ENCODE data around the gene SKP1.

The SKP1 gene

GRCh38 chr5:134143431-134143830, 33.3 kb downstream of the SKP1 start:
- DNase-seq: no peak

DNA sequence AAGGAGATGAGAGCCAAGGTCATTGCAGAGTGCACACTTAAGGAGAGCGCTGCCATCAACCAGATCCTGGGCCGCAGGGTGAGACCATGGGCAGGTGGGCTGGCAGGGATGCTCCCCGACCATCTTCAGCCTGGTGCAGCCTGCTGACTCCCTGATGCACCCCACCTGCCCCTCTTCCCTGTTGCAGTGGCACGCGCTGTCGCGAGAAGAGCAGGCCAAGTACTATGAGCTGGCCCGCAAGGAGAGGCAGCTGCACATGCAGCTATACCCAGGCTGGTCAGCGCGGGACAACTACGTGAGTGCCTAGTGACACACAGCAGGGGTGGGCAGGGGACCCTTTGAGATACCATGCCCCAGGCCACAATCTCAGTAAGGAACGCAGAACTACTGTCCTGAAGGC, 33.9 kb downstream of the SKP1 start:
- DNase-seq: no peak

- DNase-seq: no peak
Observed at GRCh38 chr5:134142052-134142451, 34.7 kb downstream of the SKP1 start.

- DNase-seq: no peak
Observed at GRCh38 chr5:134141331-134142050, 35.3 kb downstream of the SKP1 start.

- no peak for DNase-seq
Observed at GRCh38 chr5:134140530-134141201, 36.1 kb downstream of the SKP1 start.

DNA sequence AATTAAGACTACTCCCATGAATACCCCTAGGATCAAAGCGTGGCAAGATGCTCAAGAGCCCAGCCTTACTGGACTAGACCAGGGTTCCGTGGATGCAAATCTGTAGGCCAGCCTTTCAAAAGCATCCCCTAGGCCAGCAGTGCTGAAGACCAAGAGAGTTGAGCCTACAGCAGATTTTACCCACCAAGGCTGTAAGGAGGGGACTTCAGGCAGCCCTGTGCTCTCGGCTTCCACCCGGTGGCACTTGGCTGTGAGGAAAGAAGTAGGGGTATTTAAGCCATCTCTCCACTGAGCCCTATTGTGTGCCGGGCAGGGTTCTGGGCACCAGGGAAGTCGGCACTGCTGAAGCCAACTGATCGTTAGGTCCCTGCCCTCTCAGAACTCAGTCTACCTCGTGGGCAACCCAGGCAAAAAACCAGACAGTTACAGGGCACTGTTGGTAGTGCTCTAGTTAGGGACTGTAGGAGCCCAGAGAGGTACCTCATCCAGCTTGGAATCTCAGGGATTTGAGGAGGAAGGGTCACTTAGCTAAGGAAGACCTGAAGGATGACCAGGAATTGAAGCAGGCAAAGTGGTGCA, 36.8 kb downstream of the SKP1 start:
- DNase-seq: no peak

- no peak for DNase-seq
Observed at GRCh38 chr5:134139377-134139851, 37.3 kb downstream of the SKP1 start.

DNA sequence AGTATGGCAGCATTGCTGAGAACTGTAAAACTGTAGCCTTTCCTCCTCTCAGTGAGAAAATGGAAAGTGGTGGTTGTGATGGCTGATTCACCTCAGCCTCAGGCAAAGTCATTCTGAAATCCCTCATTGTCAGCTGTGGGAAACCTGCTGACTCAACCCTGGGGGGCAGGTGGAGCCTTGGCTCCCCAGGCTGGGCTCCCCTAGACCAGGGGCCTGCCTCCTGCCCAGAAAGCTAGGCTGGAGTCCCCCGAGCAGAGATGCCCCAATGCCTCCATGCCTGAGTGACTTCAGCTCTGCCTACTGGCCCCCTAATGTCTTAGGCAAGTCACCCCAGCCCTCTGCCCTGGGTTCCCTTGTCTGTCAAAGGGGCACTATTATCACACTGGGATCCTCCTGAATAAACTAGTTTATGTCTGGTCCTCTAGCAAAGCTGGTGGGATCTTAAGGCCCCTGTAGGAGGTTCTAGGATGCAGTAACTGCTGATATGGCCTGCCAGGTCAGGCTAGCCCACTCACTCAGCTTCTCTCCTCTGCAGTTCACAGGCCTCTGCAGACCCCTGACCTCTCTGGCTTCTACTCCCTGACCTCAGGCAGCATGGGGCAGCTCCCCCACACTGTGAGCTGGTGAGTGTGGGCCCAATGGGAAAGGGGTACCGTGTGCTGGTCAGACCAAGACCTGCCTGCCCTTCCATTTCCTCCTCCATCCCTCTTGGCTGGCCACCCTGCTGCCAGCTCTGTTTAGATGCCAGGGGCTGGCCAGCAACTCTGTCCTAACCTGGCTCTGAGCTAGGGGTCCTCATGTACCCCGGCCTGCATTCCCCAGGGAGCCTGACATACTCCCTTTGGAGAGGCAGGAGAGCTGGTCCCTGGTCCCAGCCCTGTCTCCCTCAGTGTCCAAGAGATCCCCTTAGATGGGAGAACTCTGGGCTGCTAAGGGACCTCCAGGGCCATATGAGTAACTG, 38.1 kb downstream of the SKP1 start:
- DNase-seq: no peak

GRCh38 chr5:134136771-134137170, 40.0 kb downstream of the SKP1 start:
- no peak for DNase-seq

- DNase-seq: no peak
Observed at GRCh38 chr5:134136221-134136631, 40.5 kb downstream of the SKP1 start.

- DNase-seq: no peak
Observed at GRCh38 chr5:134135091-134135655, 41.6 kb downstream of the SKP1 start.

DNA sequence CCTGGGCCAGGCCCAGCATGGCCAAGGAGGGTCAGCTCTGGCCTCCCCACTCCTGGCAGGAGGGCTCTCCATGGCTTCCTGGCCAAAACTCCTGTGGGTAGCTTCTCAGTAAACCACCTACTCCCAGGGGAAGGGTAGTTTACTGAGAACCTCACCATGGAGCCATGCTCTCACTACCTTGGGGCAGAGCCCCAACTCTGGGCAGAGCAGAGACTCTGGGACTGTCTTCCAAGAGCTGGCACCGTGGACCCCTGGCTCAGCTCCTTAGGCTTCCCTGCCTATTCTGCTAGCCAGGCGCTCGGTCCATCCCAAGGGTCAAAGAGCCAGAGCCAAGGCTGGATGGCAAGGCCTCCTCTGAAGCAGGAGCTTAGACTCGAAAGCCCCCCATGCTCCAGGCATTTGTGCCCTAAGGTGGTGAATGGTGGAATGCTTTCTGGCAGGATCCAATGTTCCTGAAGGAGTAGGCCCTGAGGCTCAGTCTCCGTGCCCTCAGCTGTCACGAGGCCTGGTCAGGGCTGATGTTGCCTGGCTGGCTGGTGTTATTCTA, 42.7 kb downstream of the SKP1 start:
- no peak for DNase-seq

DNA sequence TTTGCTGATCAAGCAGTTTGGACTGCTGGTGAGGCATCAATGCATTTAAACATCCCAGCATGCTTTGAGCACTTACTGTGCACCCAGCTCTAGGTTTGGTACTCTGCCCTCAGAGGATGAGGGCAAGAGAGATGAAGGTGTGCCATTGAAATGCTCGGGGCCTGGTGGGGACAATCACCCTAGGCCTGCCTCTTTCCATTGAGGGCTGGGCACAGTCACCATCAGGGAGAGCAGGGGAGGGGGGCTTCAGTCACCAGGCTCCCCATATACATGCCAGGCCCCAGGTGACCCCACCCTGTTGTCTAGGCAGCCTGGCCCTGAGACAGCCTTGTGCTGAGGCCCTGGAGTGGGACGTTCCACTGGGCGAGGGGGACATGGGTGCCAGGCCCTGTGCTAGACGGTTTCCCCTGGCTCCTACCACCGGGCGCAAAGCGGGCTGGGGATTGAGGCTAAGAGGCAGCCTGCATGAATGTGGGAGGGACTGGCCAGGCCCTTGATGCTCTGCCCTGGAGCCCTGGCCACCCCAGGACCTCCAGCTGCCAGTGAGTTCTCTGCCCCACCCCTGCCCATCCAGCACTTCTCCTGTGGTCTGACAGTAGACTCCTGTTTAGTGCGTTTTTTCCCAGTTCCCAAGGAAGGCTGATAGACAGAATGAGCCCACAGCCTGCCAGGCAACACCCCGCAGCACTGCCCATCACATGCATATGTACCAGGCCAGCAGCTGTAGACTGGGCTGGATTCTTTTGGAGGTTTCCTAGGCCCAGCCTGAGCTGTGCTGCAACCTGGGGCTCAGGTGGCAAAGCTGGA, 43.4 kb downstream of the SKP1 start:
- no peak for DNase-seq

DNA sequence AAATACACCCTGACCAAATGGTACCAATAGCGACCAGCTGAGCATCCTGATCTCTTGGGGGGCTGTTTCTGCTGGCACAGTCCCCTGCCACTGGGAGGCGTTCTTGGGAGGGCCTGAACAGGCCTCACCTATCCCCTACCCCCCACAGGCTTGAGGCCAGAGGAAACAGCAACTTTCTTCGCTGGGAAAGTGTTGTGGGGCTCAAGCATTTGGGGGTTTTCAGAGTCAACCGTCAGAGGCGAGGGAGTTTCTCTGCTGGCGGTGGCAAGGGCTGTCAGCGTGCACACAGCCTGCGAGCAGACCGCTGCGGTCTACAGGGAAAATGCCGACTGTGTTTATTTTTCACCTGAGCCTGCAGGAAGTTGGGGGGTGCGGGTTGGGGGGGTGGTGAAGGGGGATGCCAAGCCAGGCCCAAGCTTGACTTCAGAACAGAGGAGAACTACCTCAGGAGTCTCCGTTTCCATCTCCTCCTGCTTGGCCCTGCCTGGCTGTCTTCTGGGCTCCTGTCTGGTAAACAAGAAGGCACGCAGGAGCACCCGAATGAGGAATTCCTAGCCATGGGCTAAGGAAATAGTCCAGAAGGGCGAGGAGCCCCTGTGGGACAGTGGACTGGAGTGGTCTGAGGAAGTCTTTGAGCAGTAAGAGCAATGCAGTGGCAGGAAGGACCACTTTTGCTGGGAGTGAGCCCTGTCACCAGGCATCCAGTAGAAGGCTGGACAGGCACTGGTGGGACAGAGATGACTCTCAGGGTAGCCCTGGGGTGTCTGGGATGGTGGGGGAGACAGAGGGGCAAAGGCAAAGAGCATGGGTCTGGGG, 44.2 kb downstream of the SKP1 start:
- no peak for DNase-seq

DNA sequence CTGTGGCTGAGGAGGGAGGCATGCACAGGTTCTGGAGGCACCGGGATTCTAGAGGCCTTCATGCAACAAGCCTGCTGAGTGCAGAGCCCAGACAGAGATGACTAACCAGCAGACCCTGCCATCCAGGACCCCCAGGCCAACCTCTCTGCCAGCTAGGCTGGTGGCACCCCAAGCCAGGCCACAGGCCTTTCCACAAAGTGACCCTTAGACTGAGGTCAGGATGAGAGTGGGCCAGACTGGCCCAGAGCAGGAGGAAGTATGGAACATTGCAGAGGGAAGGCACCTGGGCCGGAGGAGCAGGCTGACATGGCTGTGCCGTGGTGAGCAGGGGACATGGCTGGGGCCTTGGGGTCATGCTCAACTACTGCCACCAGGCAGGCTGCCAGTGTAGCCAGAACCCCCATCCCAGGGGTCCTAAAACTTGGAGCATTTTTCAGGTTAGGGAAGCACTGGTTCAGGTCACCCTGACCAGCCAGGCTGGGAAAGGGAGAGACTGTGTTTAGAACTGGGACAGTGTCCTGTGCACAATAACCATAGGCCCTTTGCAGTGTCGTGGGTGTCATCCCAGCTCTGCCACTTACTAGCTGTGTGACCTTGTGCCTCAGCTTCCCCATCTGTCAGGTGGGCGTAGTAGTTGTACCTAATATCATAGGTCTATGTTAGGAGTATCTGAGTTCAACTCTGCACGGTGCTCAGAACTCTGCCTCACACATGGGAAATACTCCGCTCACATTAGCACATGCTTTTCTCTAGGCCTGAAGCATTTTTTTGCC, 45.0 kb downstream of the SKP1 start:
- DNase-seq: no peak

GRCh38 chr5:134131165-134131564, 45.6 kb downstream of the SKP1 start:
- no peak for DNase-seq

DNA sequence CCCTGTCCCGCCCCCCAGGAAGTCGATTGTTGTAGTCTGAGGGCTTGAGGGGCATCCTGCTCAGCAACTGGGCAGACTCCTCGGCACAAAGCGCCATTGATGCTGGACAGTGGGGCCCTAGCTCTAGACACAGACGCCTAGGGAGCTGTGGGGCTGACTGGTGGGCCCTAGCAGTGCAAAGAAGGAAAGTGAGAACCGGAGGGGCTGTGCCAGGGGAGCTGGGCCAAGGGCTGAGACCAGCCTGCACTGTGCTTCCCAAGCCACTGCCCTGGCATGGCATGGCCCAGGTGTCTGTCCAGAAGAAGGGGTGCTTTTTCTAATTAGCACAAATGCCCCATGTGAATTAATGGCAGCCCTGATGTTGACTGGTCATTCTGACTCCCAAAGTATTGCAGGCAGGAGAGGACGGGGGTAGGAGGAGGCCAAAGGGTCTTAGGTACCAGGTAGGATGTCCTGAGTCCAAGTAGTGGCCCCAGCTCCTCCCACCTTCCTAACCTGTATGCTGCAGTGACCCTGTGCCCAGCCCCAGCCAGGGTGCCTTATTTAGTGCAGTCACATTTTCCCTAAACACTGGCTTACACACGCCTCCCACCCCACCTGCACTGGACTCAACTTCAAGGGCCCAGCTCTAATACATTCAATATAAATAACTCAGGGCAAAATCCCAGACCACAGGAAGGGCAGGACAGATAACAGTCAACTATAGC, 46.4 kb downstream of the SKP1 start:
- no peak for DNase-seq

- DNase-seq: no peak
Observed at GRCh38 chr5:134129411-134130238, 47.1 kb downstream of the SKP1 start.
